ENCODE measurements around the gene CLEC6A. TPM values are rescaled to one million over a fixed set of nuclear protein-coding genes. Genes with fewer than 3 reads are reported as not detected.
"Not testable (repeated sequence)": the region's sequence is repeated elsewhere in the genome, so short reads cannot be mapped to it uniquely, and the experiment has no call there.

The CLEC6A gene
- total RNA-seq, 1 donor from 2014 or later: not detected

DNA sequence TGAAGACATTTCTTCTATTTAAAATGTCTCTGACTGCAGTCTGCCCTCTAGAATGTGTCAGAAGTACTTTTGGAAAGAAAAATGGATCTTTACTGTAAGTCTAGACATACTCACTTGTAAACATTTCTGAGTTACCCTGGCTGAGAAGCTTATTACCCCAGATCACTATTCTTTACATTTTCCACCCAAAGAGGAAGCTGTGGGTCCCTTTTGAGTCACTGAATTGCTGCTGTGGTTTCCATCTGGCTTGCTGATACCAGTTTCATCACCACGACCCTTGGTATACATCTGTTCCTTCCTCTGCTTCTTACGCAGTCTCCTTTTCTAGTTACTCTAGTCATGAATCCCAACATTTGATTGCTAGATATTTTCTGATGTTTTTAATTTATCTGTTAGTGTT, 37.3 kb downstream of the CLEC6A start:
- no peak for DNase-seq (ENCODE audit: low read depth in 2 of 2)

DNA sequence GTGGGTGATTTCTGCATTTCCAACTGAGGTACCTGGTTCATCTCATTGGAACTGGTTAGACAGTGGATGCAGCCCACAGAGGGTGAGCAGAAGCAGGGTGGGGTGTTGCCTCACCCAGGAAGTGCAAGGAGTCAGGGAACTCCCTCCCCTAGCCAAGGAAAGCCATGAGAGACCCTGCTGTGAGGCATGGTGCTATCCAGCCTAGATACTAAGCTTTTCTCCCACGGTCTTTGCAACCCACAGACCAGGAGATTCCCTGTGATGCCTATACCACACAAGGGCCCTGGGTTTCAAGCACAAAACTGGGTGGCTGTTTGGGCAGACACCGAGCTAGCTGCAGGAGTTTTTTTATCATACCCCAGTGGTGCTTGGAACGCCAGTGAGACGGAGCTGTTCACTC, 39.9 kb downstream of the CLEC6A start:
- DNase-seq (ENCODE audit: low read depth in 2 of 2): not testable (repeated sequence)

DNA sequence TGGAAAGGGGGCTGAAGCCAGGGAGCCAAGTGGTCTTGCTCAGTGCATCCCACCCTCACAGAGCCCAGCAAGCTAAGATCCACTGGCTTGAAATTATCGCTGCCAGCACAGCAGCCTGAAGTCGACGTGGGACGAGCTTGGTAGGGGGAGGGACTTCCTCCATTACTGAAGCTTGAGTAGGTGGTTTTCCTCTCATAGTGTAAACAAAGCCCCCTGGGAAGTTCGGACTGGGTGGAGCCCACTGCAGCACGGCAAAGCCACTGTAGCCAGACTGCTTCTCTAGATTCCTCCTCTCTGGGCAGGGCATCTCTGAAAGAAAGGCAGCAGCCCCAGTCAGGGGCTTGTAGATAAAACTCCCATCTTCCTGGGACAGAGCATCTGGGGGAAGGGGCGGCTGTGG, 40.3 kb downstream of the CLEC6A start:
- not testable (repeated sequence) for DNase-seq (ENCODE audit: low read depth in 2 of 2)

DNA sequence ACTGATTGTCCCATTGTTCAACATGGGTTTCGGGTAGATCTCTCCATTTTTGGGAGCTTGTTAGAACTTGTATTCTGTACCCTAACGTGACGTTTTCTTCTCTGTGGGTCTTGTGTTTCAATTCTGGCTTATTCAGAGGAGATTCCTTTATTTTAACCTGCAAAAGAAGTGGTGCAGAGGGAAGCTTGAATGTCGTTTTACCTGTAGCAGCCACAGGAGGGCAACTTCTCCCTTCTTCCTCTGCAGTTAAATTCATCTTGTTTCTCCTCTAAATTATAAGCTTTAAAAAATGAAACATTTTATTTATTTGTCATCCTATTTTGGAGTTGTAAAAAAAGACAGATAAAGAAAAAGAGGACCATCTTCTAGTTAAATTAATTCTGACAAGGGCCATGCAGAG, 43.9 kb downstream of the CLEC6A start:
- no peak for DNase-seq (ENCODE audit: low read depth in 2 of 2)

DNA sequence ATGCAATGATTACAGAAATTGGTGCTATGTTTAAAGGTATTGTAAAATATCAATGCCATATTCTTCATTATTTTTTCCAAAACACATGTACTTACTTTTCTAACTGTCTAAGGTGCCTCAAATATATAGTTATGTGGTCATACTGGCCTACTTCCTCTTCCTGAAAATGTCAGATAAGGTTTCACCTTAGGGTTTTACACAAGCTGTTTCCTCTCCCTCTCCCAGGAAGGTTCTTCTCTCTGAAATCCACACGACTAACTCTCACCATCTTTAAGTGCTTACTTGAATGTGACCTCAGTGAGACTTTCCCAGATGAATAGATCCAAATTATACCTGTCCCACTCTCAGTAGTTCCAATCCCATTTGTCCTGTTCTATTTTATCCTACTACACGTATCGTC, 46.0 kb downstream of the CLEC6A start:
- no peak for DNase-seq (ENCODE audit: low read depth in 2 of 2)

DNA sequence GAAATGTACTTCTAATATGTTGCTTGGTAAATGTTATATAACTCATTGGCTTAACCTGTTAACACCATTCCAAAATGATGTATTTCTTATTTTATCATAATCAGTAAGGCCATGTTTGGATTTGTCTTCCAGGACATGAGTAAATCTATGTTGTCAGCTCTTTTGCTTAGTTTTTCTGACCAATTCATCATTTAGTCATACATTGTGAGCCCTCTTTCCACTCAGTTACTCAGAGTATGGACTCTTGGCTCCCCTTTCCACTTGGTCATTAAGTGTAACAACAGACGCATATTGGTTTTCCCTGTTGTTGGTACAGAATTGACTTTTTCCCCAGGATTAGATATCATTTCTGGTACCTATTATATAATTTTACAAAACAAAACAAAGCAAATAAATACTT, 48.6 kb downstream of the CLEC6A start:
- DNase-seq (ENCODE audit: low read depth in 2 of 2): no peak

DNA sequence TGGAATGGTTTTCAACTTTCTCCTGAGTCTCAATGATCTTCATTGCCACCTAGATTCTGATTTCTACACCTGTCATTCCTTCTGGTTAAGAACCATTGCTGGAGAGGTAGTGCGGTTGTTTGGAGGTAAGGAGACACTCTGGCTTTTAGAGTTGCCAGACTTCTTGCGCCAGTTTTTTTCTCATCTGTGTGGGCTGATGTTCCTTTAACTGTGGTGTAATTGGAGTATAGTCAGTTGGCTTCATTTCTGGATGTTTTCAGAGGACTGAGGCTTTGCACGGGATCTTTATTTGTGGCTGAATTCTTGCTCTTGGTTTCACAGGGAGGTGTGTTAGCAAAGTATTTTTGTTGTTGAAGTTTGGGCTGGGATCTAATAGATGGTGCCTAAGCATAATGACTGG, 51.8 kb downstream of the CLEC6A start:
- DNase-seq (ENCODE audit: low read depth in 2 of 2): no peak

DNA sequence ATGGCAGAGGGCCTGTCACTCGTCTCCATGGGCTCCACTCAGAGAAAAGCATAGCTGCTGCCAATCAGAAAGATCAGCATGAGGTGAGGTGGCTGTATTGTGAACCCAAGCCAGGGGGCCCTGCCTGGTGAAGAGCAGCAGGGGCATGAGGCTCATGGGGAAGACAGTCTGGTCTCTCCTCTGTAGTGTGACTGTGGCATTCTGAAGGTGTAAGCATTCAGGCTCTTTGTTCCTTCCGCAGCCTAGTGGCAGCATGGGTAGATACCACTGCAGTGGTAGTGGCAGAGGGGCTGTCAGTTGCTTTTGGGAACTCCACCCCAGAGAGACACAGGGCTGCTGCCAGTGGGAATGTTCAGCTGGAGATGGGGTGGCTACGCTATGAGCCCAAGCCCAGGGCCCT, 52.5 kb downstream of the CLEC6A start:
- DNase-seq (ENCODE audit: low read depth in 2 of 2): no peak

DNA sequence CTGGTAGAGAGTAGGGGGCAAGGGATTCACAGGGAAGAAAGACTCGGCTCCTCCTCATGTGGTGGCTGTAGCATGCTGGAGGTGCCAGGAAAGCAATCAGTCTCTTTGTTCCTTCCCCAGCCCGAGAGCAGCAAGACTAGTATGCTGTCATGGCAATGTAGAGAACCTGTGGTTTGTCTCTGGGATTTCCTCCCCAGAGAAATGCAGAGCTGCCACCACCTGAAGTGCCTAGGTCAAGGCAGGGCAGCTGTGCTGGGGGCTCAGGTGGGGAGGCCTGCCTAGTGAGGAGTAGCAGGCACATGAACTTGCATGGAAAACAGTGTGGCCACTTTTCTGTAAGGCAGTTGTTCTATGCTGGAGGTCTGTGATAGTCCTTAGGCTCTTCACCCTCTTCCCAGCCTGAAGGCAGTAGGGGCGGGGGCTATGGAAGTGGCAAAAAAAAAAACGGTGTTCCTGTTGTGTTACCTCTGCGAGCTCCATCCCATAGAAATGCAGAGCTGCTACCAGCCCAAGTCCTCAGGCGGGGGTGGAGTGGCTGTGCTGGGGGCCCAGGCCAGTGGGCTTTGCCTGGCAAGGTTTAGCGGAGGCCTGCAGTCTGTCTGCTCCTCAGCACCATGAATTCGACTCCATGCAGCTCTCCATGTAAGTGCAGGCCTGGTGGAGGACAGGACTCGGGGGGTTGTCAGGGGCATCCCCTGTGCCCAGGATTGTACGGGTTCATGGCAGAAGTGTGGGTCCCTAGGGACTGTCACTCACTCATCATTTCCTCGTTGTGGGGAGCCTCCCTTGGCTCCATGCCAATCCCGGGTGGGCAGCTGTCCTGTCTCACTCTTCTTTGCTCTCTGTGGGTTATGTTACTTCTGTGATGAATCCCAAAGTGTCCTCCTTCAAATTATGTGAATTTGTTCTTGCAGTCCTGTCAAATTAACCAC, 53.4 kb downstream of the CLEC6A start:
- DNase-seq (ENCODE audit: low read depth in 2 of 2): no peak

DNA sequence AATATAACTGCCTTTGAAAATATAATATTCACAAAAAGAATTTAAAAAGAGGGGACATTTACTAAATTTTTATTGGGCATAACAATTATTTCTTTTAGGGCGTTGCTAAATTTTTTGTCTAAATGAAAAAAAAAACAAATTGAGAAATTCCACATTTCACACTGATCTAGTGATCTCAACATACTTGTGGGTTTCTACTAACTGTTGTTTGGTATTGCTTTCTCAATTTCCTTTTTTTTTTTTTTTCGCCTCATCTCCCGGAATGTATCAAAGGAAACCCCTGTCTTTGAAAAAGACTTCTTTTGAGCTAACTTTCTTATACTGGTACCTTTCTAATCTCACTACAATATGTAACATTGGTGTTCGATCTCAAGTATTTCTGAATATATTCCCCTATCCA, 57.5 kb downstream of the CLEC6A start, which contains the start of gene CLEC4D:
Gene CLEC4D, plus strand, starts transcription at position 248 of the 400 bp plus-strand sequence. CDS start 230 bp downstream, outside the sequence.
- no peak for DNase-seq (ENCODE audit: low read depth in 2 of 2)

DNA sequence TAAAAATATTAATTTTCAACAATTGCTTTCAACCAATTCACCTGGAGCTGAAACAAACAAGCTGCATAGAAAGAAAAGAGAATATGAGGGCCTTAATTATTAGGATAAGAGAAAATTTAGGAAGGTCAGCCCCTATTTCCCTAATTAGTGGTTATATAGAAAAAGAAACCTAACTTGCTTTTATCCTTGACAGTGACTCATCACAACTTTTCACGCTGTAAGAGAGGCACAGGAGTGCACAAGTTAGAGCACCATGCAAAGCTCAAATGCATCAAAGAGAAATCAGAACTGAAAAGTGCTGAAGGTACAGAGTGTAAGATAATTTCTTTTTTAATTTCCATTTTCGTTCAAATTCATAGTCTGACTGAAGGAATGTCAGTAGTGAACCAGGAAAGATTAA, 62.2 kb downstream of the CLEC6A start:
- no peak for DNase-seq (ENCODE audit: low read depth in 2 of 2)

DNA sequence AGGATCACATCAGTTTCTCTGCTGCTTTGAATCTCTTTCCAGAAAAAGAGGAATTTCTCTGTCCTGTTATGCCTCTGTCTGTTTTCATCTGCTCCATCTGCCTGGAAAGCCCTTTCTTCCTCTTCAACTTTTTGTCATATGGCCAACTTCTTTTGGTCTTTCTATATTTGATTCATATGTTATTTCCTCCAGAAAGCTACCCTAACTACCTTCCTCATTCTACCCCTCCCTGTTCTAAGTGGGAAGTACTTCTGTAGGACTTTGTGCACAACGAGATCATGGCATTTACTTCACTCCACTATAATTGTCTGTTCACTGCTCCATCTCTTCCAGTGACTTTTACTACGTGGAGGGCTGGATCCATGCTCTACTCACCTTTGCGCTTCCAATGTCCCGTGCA, 63.4 kb downstream of the CLEC6A start:
- DNase-seq (ENCODE audit: low read depth in 2 of 2): no peak

DNA sequence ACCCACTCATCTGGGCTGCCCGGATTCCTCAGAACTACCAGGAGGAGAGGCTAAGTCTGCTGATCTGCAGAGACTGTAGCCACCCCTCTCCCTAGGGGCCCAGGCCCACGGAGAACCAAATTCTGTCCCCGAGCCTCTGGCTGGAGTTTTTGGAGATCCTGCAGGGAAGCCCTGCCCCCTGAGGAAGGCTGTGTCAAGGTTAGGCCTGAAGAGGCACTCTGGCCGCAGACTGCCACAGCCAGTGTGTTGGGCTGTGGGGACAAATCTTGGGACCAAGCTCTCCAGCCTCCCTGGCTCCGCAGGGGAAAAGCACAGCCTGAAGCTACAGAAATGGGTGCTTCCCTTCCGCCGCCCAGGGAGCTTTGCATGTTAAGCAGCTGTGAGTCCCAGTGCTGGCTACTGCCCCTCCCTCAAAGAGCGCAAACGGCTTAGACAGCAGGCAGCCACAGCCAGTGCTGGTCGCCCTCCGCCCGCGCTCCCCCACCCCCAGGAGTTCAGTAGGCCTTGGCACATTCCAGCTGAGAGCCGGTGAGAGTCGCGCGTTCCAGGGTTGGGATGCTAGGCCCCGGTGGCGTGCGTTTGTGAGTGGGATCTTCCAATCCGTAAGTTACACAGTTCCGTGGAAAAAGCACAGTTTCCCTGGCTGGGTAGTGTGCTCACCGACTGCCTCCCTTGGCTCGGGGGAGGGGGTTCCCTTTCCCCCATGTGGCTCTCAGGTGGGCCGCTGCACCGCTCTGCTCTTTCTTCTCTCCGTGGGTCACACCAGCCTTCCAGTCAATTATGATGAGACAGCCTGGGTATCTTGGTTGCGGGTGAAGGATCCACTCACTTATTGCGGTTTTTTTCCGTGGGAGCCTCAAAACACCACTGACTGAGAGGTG, 71.7 kb downstream of the CLEC6A start:
- DNase-seq (ENCODE audit: low read depth in 2 of 2): no peak

Other genes with a start within 250 kb of the CLEC6A start
- under 0.01 TPM in 1 of 2 replicates, not detected in the other for gene FAM90A1, start 228.3 kb upstream of the CLEC6A start, total RNA-seq
- gene CLEC4D, start 57.5 kb downstream of the CLEC6A start, total RNA-seq: not detected in 2 replicates
- gene CLEC4E, start 84.9 kb downstream of the CLEC6A start, total RNA-seq: not detected in 2 replicates
- not detected in 2 replicates for gene AICDA, start 156.9 kb downstream of the CLEC6A start, total RNA-seq
- not detected in 2 replicates for gene MFAP5, start 206.9 kb downstream of the CLEC6A start, total RNA-seq
- 33.3 and 46.6 TPM in 2 replicates for gene RIMKLB, start 242.0 kb downstream of the CLEC6A start, total RNA-seq

Data from lung microvascular endothelial cell (primary cell).